WI38 (cell line): Measurements from ENCODE around the gene CKS1B.

Experiments used
- H3K4me3 ChIP-seq: 2 replicates; pipeline ENCODE4 v1.5.1; 2011; ENCODE audit warnings: low read depth, mild to moderate bottlenecking, control low read depth, low read length
- TF ChIP-seq, protein P1 (sequence below): IDR thresholded peaks from 2 replicates; pipeline ENCODE4 v1.5.1; 2012; ENCODE audit warnings: low read depth, mild to moderate bottlenecking, control low read depth, low read length

CKS1B gene

DNA sequence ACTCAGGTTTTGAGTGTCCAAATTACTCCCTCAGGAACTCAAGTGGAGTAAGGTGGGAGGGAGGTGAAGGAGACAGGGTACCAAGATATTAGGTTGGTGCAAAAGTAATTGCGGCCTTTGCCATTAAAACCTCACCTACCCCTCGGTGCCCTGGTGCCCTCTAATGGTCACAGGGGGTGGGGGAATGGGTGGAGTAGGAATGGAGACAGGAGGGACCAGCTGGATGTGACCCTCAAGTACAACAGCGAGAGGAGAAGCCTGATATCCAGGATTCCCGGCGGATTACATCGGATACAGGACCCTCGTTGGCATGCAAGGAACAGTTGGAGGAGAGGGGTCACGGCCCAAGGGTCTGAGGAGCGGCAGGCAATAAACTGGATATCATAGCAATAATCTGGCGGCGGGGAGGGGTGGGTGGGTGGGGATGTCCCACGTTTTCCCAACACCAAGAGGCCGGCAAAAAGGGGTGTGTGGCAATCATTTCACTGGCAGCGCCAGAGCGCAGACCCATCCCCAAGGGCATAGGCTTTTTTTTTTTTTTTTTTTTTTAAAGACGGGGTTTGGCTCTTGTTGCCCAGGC lies 23.8 kb downstream of the CKS1B start:
- TF ChIP-seq, protein P1, sequence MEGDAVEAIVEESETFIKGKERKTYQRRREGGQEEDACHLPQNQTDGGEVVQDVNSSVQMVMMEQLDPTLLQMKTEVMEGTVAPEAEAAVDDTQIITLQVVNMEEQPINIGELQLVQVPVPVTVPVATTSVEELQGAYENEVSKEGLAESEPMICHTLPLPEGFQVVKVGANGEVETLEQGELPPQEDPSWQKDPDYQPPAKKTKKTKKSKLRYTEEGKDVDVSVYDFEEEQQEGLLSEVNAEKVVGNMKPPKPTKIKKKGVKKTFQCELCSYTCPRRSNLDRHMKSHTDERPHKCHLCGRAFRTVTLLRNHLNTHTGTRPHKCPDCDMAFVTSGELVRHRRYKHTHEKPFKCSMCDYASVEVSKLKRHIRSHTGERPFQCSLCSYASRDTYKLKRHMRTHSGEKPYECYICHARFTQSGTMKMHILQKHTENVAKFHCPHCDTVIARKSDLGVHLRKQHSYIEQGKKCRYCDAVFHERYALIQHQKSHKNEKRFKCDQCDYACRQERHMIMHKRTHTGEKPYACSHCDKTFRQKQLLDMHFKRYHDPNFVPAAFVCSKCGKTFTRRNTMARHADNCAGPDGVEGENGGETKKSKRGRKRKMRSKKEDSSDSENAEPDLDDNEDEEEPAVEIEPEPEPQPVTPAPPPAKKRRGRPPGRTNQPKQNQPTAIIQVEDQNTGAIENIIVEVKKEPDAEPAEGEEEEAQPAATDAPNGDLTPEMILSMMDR: 0 out of 2 replicates have a peak, but pooled peaks have one; percentile 4
- no peak overlapping the region for H3K4me3 ChIP-seq

DNA sequence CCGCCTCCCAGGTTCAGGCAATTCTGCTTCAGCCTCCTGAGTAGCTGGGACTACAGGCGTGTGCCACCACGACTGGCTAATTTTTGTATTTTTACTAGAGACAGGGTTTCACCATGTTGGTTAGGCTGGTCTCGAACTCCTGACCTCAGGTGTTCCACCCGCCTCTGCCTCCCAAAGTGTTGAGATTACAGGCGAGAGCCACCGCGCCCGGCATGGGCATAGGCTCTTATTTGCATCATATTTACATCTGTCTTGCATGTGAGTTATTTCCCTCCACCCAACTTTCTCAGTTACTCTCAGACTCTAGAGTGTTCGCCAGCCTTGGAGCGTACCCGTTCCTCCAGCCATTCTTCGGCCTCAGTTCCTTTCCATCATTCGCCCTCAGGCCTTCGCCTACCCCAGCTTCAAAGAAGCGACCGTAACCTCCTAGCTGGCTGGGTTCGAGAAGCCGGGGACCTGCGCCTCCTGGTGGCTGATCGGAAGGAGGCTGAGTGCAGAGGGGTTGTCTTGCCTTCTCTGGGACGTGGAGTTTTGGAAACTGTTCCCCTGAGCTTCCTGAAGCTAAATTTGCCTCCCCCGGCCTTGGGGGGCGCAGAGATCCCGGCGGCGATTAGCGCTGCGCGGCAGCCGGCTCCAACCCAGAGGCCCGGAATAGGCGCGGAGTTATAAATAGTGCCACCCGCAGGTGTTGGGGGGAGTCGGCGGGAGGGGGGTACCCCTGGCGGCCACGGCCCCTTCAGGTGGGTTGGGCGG lies 24.5 kb downstream of the CKS1B start:
- H3K4me3 ChIP-seq: peak overlapping the region; percentile 6; the same call in 1 of the 2 replicates

DNA sequence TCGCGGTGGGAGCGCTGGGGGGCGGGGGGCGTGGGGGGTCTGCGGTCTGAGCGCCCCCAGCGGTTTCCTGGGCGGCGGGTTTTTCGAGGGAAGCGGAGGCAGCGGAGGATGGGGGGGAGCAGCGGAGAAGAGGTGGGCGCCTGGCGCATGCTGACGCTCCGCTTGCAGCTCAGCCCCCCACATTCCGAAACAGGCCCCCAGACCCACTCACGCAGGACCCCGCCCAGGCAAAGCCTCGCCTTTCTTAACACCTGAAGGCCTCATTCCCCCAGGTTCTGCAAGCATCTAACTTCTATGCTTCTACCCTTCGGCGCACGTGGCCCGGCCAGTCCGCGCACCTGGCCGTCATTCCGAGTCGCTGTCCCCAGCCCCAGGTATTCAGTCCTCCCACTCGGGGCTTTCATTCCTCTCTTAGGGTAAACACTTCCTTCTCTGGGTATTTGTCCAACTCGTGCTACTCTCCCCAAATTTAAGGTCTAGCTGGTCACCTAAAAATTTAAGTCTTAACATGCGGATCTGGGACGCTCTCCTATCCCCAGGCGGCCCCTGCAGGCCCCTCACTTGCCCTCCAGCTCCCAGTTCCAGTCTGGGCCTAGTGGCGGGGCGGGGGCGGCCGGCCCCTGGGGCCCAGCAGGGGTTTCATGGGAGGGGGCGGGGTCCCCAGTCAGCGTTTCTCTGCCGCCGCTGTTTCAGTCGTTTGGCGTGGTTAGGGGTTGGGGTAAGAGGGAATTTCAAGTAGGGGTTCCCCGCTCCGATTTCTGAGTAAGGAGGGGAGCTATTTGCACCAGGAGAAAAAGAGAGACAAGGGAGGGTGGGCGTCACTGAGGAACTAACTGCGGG lies 25.3 kb downstream of the CKS1B start:
- TF ChIP-seq, protein P1: no peak
- H3K4me3 ChIP-seq: peak overlapping the region; percentile 81

More for the DNA sequence above, 24.5 kb downstream of the CKS1B start:
- TF ChIP-seq, protein P1: peak; percentile 91

DNA sequence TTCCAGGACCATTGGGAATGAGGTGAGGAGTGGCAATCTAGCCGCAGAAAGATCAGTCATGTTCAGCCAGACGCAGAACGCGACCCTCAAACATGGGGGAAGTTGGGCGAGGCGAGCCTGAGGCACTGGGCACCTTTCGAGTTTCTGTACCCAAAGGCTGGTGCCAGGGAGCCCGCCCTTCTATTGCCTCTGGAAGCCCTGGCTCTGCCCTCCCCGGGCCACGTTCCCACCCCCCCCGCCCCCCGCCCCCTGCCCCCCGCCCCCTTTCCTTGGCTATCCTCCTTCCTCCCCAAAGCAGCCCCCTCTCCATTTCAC lies 25.9 kb downstream of the CKS1B start:
- H3K4me3 ChIP-seq: peak overlapping the region; percentile 81
- TF ChIP-seq, protein P1: no peak

DNA sequence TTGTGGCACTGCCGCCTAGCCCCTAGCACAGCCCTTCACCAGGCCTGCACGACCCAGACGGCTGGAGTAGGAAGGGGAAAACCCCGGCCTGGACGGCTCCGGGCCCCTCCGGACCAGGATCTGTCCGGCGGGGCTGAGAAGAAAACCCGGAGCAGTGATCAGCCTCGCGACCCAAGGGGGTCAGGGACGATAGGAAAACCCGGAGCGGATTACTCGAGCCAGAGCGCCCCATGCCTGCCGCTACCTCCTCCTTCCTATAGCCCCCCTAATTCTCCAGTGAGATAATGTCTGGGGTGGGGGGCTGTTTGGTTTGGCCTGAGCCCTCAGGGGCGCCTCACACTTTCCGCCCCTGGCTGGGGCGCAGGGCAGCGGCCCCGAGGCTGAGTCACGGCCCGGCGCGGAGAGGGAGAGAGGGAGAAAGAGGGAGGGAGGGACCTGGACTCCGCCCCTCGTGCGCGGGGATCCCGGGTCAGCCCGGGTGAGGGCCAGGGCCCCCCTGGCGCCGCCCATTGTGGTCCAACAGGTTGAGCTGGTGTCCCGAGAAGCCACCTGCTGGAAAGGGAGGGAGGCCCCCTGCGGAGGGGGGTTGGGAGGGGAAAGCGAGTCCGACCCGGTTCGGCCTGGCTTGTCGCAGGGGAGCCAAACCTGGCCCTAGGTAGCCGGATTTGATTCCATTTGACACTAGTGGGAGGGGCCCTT lies 26.4 kb downstream of the CKS1B start:
- H3K4me3 ChIP-seq: peak overlapping the region; percentile 81
- TF ChIP-seq, protein P1: no peak

DNA sequence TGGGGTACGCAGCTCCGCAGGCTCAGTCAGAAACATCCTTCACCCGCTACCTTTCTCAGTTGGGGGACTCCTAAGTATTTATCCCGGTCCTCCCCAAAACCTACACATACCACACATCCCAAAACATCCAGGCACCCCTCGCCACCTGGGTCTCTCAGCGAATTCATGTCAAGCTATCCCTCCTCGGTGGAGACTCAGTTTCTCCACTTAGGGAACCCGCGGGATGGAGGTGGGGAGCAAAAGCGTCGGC lies 26.9 kb downstream of the CKS1B start:
- H3K4me3 ChIP-seq: peak overlapping the region; percentile 81
- TF ChIP-seq, protein P1: no peak
